Activated CD4-positive, alpha-beta T cell treated with anti-CD3 and anti-CD28 coated beads for 48 hours (primary cell): ENCODE results near the gene OR4S1.
"Not testable (repeated sequence)": the region's sequence is repeated elsewhere in the genome, so short reads cannot be mapped to it uniquely, and the experiment has no call there.

ENCODE experiments used
- DNase-seq: peaks from one replicate; pipeline ENCODE4 v3.0.0-alpha.2; 2020

Gene OR4S1, protein sequence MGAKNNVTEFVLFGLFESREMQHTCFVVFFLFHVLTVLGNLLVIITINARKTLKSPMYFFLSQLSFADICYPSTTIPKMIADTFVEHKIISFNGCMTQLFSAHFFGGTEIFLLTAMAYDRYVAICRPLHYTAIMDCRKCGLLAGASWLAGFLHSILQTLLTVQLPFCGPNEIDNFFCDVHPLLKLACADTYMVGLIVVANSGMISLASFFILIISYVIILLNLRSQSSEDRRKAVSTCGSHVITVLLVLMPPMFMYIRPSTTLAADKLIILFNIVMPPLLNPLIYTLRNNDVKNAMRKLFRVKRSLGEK

DNA sequence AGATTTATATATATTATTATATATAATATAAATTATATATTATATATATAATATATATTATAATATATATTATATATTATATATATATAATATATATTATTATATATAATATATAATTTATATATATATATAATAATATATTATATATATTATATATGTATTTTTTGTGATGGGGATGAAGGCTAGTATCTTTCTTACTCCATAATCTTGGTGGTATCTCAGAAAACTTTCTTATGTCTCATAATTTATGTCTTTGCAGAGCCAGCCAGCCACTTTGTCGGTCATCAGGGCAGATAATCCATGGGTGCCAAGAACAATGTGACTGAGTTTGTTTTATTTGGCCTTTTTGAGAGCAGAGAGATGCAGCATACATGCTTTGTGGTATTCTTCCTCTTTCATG, at the start of gene OR4S1:
TSS of gene OR4S1 (plus strand) at position 301 of the 400 bp plus-strand sequence. CDS start at position 301, 0 bp downstream.
- no peak for DNase-seq

DNA sequence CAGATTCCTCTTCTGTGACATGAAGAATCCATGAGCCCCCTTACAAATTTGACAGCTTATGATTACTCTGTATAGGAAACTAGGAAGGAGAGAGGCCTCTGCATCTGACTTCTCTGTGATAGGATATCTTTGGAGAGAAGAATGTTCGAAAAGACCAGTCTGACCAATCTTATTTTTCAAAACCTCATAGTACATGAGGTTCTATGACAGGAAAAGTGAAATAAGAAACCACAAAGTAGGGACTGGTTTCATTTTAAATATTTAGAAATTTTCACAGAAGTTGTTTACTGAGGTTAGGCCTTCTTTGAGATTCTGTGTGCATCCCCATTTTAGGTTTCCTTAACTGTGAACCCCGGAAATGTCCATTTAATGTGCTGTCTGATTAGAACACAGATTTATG, 44.4 kb upstream of the OR4S1 start:
- no peak for DNase-seq

GRCh38 chr11:48263423-48263911, 42.6 kb upstream of the OR4S1 start, which contains the start of gene OR4X1:
OR4X1 (plus strand) TSS chr11:48263861; CDS start chr11:48263861, 0 bp downstream.
- DNase-seq: no peak

DNA sequence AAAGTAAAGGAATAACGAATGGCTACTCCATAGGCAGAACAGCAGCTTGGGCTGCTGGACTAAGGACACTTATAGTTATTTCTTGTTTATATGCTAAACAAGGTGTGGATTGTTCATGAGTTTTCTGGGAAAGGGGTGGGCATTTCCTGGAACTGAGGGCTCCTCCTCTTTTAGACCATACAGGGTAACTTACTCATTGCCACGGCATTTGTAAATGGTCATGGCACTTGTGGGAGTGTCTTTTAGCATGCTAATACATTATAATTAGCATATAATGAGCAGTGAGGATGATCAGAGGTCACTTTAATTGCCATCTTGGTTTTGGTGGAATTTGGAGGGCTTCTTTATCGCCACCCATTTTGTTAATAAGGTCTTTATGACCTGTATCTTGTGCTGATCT, 35.4 kb upstream of the OR4S1 start:
- DNase-seq: no peak

GRCh38 chr11:48272606-48273005, 33.4 kb upstream of the OR4S1 start:
- no peak for DNase-seq

GRCh38 chr11:48307760-48308386, 1.9 kb downstream of the OR4S1 start:
- peak; percentile 82 for DNase-seq

- not testable (repeated sequence) for DNase-seq
Measured at GRCh38 chr11:48313590-48313989, 7.6 kb downstream of the OR4S1 start.

DNA sequence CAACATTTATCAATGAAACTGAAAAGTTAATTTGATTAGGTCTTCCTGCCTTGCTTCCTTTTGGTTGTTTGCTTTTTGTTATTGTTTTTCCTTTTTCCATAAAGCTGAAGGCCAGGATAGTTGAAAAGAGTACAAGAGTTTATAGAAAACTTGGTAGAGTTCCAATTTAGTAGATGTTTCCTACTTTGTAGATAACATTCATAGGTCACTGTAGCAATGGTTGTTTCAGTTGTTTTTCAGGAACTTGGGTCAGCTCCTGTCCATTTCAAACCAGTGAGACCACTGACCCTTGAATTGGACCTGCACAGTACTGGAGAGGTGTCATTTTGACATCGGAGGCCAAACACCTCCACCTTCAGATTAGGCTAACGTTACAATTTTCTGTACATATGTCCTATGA, 13.8 kb downstream of the OR4S1 start:
- DNase-seq: not testable (repeated sequence)

- DNase-seq: not testable (repeated sequence)
Measured at GRCh38 chr11:48324620-48325019, 18.6 kb downstream of the OR4S1 start, which contains the start of gene OR4C3. OR4C3 (plus strand) TSS chr11:48324920; CDS start chr11:48325022, 102 bp downstream.

DNA sequence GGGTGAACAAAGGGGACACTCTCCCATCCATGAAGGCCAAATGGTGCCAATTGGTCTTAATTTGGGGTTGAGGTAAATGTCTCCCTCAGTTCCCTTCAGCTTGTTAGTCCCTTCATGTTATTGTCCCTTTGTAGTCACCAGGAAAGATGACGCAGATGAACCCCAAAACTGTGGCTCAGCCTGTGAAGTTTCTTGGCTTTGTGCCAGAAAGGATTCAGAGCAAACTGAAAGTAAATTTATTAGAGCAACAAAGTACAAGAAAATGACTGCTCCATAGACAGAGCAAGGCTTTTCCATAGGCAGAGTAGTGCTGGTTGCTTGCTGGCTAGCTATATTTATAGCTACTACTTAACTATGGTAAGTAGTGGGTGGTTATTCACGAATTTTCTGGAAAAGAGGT, 35.4 kb downstream of the OR4S1 start:
- DNase-seq: no peak

DNA sequence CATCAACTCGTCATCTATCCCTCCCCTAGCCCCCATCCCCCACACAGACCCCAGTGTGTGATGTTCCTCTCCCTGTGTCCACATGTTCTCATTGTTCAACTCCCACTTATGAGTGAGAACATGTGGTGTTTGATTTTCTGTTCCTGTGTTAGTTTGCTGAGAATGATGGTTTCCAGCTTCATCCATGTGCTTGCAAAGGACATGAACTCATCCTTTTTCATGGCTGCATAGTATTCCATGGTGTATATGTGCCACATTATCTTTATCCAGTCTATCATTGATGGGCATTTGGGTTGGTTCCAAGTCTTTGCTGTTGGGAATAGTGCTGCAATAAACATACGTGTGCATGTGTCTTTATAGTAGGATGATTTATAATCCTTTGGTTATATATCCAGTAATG, 36.5 kb downstream of the OR4S1 start:
- DNase-seq: not testable (repeated sequence)

- not testable (repeated sequence) for DNase-seq
Measured at GRCh38 chr11:48346286-48346685, 40.3 kb downstream of the OR4S1 start.

GRCh38 chr11:48354013-48354412, 48.0 kb downstream of the OR4S1 start:
- DNase-seq: no peak

DNA sequence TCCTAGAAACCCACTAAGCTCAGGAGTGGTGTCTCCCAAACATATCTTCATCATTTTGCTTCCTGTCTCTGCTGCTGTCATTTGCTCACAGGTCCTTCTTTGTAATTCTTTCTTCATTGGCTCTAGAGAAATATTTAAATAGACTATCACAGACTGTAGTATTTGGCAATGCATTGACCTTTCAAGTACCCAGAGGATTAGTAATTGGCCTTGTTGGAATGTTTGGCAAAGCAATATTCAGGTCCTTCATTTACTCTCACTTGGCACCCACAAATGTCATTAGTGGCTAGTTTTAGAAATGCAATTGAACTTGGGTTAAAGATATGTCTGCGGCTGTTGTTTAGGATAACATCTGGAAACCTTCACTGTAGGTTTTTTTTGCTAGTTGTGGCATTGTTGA, 48.7 kb downstream of the OR4S1 start:
- no peak for DNase-seq
